A549 (cell line): ENCODE data around the gene AMDHD2. TPM values are rescaled to one million over a fixed set of nuclear protein-coding genes. Genes with fewer than 3 reads are reported as not detected.
"Not testable (repeated sequence)": the region's sequence is repeated elsewhere in the genome, so short reads cannot be mapped to it uniquely, and the experiment has no call there.

Source experiments
- ATAC-seq, 2 experiments: fragments of 200-7000 bp in 1 of 2; fragments of >200 bp in 1 of 2; cut with Nextera tagmentation in 1 of 2; cut with Tn5 transposase in 1 of 2; 3 replicates each; pipeline versions ENCODE4 v1.8.0 to v1.9.1; 2018 to 2020; ENCODE audit warnings: mild to moderate bottlenecking in 1 of 2, moderate library complexity in 1 of 2
- CTCF ChIA-PET: fragments of 300-600 bp; sonication (Branson Sonifier 250); formaldehyde crosslinking; extraction: SDS; loops from one replicate; lab custom pipeline; 2021; ENCODE audit warnings: antibody characterized with exemption, inconsistent platforms; lab: Yijun Ruan, JAX
- POLR2A ChIA-PET: fragments of 350-600 bp; formaldehyde crosslinking; extraction: SDS; loops from one replicate; lab custom pipeline; 2021; ENCODE audit warnings: antibody characterized with exemption, inconsistent platforms; lab: Yijun Ruan, JAX
- DNase-seq, 2 experiments: peaks; one replicate each; pipeline versions ENCODE4 v3.0.0 to v3.0.0-alpha.2; 2011 to 2016; ENCODE audit warnings: low read depth in 1 of 2, low spot score in 1 of 2
- FAIRE-seq: peaks from 2 replicates; lab custom pipeline; 2011; peaks lifted over from hg19 to GRCh38; lab: Jason Lieb, UNC
- H3K27ac ChIP-seq, 2 experiments: fragments of >200 bp; sonication (Bioruptor Twin); formaldehyde crosslinking; 3 replicates each; pipeline ENCODE4 v1.5.1; 2016 to 2017
- H3K4me1 ChIP-seq: fragments of >200 bp; sonication (Bioruptor Twin); formaldehyde crosslinking; 3 replicates; pipeline ENCODE4 v1.6.1; 2016
- H3K4me2 ChIP-seq: fragments of >200 bp; sonication (Bioruptor Twin); formaldehyde crosslinking; 3 replicates; pipeline ENCODE4 v1.6.1; 2016
- H3K4me3 ChIP-seq: fragments of >200 bp; sonication (Bioruptor Twin); formaldehyde crosslinking; 3 replicates; pipeline ENCODE4 v1.5.1; 2016
- H3K9me3 ChIP-seq: fragments of >200 bp; sonication (Bioruptor Twin); formaldehyde crosslinking; 3 replicates; pipeline ENCODE4 v1.6.1; 2016
- CBX2 ChIP-seq: fragments of 200-600 bp; sonication (generic); IDR thresholded peaks from 2 replicates; pipeline ENCODE4 v1.6.1; 2016; ENCODE audit warnings: low read depth, mild to moderate bottlenecking, borderline replicate concordance
- FOSL2 ChIP-seq, 2 experiments: fragments of 450-650 bp in 1 of 2; fragments of >200 bp in 1 of 2; sonication (Bioruptor Twin) in 1 of 2; formaldehyde crosslinking; IDR thresholded peaks; 2 replicates each; pipeline versions ENCODE4 v1.5.0 to v1.6.1; 2016 to 2020; ENCODE audit warnings: mild to moderate bottlenecking in 1 of 2, moderate library complexity in 1 of 2
- GATA3 ChIP-seq: IDR thresholded peaks from 2 replicates; pipeline ENCODE4 v1.6.1; 2012; ENCODE audit warnings: borderline replicate concordance
- HDAC2 ChIP-seq: fragments of 200-600 bp; sonication (generic); IDR thresholded peaks from 2 replicates; pipeline ENCODE4 v1.6.1; 2016
- HEYL ChIP-seq: fragments of 250-450 bp; sonication (Bioruptor Pico); IDR thresholded peaks from 2 replicates; pipeline ENCODE4 v1.8.0; 2021; ENCODE audit warnings: mild to moderate bottlenecking, moderate library complexity
- MAFK ChIP-seq: fragments of 450-650 bp; IDR thresholded peaks from 2 replicates; pipeline ENCODE4 v1.6.1; 2014; ENCODE audit not compliant: partially characterized antibody
- RAD21 ChIP-seq, 2 experiments: fragments of >200 bp in 1 of 2; sonication (Bioruptor Twin) in 1 of 2; formaldehyde crosslinking in 1 of 2; IDR thresholded peaks in 1 of 2; conservative IDR thresholded peaks in 1 of 2; 2 replicates in 1 of 2; 3 replicates in 1 of 2; pipeline ENCODE4 v1.6.1; 2012 to 2018; ENCODE audit warnings: inconsistent platforms in 1 of 2
- SREBF2 ChIP-seq: fragments of 450-650 bp; IDR thresholded peaks from 2 replicates; pipeline ENCODE4 v1.6.1; 2014; ENCODE audit warnings: mild to moderate bottlenecking, moderate library complexity
- ZFP36 ChIP-seq: fragments of 450-650 bp; IDR thresholded peaks from 2 replicates; pipeline ENCODE4 v1.6.1; 2014; ENCODE audit warnings: borderline replicate concordance; ENCODE audit not compliant: partially characterized antibody
- ZSCAN20 ChIP-seq: fragments of 250-450 bp; sonication (Bioruptor Pico); IDR thresholded peaks from 2 replicates; pipeline ENCODE4 v1.8.0; 2022; ENCODE audit warnings: mild to moderate bottlenecking, moderate library complexity
- WGBS: methylation state at CpG from one replicate; pipeline ENCODE4 v1.1.6; 2017; ENCODE audit errors: missing lambda C conversion rate; 5-methylcytosine and 5-hydroxymethylcytosine counted together
- polyA plus RNA-seq, 4 experiments: library from polyadenylated mRNA; depleted of rRNA in 3 of 4; stranded (reverse); fragments of >200 nt; fragmentation: RNase III in 1 of 4; extraction: RNeasy Plus Mini Kit Qiagen cat#74134 plus additional on column Dnase treatment in 1 of 4; gene quantifications; 2 replicates in 3 of 4; 3 replicates in 1 of 4; pipeline ENCODE4 v1.2.3, GENCODE V29; 2011 to 2017
- TF ChIP-seq, protein P1 (sequence below): fragments of >200 bp; sonication (Bioruptor Twin); formaldehyde crosslinking; IDR thresholded peaks from 3 replicates; pipeline ENCODE4 v1.6.1; 2016
- TF ChIP-seq, protein P2 (sequence below): IDR thresholded peaks from 2 replicates; pipeline ENCODE4 v1.6.1; 2012; ENCODE audit warnings: low read depth, borderline replicate concordance
- TF ChIP-seq, protein P3 (sequence below): fragments of 250-450 bp; sonication (Bioruptor Pico); IDR thresholded peaks from 2 replicates; pipeline ENCODE4 v1.5.0; 2021; ENCODE audit warnings: mild to moderate bottlenecking, moderate library complexity, borderline replicate concordance
- TF ChIP-seq, protein P4 (sequence below): fragments of >200 bp; sonication (Bioruptor Twin); formaldehyde crosslinking; IDR thresholded peaks from 3 replicates; pipeline ENCODE4 v1.5.1; 2016

Gene AMDHD2
- polyA plus RNA-seq, 2 of the 4 experiments (the other 2 are of a cell fraction) = 6.6 to 28.8 TPM

DNA sequence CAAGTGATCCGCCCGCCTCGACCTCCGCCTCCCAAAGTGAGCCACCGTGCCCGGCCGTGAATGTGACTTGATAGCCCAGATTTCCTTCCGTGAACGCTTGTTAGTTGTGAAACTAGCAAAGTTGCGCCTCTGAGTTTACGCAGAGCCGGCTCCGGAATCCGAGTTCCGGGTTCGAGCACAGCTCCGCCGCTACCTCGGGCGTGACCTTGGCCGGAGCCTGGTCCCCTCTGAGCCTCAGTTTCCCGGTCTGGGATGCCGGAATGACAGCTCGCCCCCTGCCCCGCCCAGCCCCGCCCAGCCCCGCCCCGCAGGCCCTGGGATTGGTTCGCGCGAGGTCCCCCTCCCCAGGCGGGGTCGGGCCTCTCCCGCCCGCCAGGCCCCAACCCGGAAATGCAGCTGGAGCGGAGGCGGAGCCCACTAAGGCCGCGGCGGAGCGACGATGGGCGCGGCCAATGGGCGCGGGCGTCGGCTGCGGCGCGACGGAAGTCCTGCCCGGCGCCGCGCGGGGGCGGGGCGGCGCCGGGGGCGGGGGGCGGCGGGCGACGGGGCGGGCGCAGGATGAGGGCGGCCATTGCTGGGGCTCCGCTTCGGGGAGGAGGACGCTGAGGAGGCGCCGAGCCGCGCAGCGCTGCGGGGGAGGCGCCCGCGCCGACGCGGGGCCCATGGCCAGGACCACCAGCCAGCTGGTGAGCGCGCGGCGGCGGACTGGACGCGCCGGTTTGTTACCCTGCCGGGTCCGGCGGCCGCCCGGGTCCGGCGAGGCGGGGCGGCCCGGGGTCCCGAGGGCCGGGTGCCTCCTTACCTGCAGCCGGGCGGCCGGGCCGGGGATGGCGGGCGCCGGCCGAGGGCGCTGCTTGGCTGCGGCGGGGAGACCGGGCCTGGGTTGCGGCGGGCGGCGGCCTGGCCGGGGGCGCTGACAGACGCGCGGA, 17.5 kb downstream of the AMDHD2 start, which contains the start of gene PDPK1 (continued):
- no peak for TF ChIP-seq GATA3
- no peak for TF ChIP-seq SREBF2
- TF ChIP-seq RAD21 (conservative IDR thresholded peaks at IDR 0.05 in 1 of 2, IDR thresholded peaks at IDR 0.05 in 1 of 2) = no peak
- TF ChIP-seq ZFP36 = no peak
- TF ChIP-seq, protein P1, sequence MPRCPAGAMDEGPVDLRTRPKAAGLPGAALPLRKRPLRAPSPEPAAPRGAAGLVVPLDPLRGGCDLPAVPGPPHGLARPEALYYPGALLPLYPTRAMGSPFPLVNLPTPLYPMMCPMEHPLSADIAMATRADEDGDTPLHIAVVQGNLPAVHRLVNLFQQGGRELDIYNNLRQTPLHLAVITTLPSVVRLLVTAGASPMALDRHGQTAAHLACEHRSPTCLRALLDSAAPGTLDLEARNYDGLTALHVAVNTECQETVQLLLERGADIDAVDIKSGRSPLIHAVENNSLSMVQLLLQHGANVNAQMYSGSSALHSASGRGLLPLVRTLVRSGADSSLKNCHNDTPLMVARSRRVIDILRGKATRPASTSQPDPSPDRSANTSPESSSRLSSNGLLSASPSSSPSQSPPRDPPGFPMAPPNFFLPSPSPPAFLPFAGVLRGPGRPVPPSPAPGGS = peak; percentile 56; the same call in 1 of the 3 replicates
- no peak for TF ChIP-seq CBX2
- no peak for TF ChIP-seq HDAC2
- TF ChIP-seq, protein P2, sequence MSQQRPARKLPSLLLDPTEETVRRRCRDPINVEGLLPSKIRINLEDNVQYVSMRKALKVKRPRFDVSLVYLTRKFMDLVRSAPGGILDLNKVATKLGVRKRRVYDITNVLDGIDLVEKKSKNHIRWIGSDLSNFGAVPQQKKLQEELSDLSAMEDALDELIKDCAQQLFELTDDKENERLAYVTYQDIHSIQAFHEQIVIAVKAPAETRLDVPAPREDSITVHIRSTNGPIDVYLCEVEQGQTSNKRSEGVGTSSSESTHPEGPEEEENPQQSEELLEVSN = no peak
- TF ChIP-seq FOSL2 (IDR thresholded peaks at IDR 0.05) = no peak
- TF ChIP-seq FOSL2 (CRISPR knock-in tag; IDR thresholded peaks at IDR 0.05) = no peak
- TF ChIP-seq, protein P3, sequence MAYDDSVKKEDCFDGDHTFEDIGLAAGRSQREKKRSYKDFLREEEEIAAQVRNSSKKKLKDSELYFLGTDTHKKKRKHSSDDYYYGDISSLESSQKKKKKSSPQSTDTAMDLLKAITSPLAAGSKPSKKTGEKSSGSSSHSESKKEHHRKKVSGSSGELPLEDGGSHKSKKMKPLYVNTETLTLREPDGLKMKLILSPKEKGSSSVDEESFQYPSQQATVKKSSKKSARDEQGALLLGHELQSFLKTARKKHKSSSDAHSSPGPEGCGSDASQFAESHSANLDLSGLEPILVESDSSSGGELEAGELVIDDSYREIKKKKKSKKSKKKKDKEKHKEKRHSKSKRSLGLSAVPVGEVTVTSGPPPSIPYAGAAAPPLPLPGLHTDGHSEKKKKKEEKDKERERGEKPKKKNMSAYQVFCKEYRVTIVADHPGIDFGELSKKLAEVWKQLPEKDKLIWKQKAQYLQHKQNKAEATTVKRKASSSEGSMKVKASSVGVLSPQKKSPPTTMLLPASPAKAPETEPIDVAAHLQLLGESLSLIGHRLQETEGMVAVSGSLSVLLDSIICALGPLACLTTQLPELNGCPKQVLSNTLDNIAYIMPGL = no peak
- TF ChIP-seq HEYL = no peak
- no peak for TF ChIP-seq ZSCAN20 (CRISPR knock-in tag)
- TF ChIP-seq, all 56 proteins: peak for 5

DNA sequence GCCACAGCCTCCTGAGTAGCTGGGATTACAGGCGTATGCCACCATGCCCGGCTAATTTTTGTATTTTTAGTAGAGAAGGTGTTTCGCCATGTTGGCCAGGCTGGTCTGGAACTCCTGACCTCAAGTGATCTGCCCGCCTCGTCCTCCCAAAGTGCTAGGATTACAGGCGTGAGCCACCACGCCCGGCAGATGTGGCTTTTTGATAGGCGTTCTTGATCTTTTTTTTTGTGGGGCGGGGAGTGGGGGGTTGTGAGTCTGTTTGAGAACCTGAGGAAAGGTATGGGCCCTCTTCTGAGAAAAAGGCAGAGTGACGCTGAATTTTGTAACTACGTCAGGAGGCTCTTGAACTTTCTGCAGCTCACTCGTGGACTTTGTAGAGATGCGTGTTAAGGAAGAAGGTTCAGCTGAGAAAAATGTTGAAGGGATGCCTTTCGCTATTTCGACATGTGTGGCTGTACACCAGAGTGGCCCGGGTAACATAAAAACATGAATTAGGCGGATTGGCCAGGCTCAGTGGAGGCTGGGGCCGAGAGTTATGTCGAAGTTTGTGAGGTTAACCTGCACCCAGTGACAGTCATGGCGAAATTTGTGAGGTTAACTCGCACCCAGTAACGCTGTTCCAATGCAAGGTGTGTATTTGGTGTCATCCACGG, 19.1 kb downstream of the AMDHD2 start:
- POLR2A ChIA-PET, FAIRE-seq, H3K9me3 ChIP-seq, ATAC-seq, H3K27ac ChIP-seq, CTCF ChIA-PET, DNase-seq: not testable (repeated sequence)
- peaks cover 18% of the 10 kb centered on the region for H3K4me1 ChIP-seq
- peak overlapping the region; percentile 55; the same call in 2 of the 3 replicates for H3K4me3 ChIP-seq
- 89% methylated on average over 24 of the region's 24 CpGs for WGBS
- peak overlapping the region; percentile 93 for H3K4me2 ChIP-seq

DNA sequence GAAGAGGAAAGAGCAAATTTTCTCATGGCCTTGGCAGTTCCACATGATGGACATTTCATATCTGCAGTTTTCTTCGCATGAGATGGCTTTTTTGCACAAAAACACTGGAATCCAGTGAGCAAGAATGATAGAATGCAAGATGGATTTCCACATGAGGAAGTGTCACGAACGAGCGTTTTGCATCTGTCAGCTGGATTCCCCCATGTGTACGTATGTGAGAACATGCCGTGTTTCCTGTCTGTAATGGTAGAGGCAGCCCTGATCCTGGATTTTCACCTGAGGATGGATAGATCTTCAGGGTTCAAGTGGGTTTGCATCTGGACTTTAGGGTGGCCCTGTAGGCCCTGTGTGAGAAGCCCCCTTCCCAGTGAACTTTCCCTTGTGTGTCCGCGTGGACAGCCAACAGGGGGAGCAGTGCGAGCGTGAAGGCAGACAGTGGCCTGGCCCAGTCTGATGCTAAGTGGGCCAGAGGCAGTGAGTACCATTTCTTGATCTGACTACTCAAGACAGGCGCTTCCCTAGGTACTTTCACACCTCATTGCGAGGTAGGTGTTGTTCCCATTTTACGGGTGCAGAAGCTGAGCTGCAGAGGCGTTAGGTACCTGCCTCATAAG, 19.8 kb downstream of the AMDHD2 start:
- TF ChIP-seq RAD21 (conservative IDR thresholded peaks at IDR 0.05 in 1 of 2, IDR thresholded peaks at IDR 0.05 in 1 of 2) (peak in 1 of 2 experiments; percentile 29; a peak in 2 of 5 replicates), MAFK (peak; percentile 29)
- TF ChIP-seq, protein P4, sequence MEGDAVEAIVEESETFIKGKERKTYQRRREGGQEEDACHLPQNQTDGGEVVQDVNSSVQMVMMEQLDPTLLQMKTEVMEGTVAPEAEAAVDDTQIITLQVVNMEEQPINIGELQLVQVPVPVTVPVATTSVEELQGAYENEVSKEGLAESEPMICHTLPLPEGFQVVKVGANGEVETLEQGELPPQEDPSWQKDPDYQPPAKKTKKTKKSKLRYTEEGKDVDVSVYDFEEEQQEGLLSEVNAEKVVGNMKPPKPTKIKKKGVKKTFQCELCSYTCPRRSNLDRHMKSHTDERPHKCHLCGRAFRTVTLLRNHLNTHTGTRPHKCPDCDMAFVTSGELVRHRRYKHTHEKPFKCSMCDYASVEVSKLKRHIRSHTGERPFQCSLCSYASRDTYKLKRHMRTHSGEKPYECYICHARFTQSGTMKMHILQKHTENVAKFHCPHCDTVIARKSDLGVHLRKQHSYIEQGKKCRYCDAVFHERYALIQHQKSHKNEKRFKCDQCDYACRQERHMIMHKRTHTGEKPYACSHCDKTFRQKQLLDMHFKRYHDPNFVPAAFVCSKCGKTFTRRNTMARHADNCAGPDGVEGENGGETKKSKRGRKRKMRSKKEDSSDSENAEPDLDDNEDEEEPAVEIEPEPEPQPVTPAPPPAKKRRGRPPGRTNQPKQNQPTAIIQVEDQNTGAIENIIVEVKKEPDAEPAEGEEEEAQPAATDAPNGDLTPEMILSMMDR = peak; percentile 35
- H3K9me3 ChIP-seq, H3K4me2 ChIP-seq, FAIRE-seq, POLR2A ChIA-PET, H3K27ac ChIP-seq, H3K4me3 ChIP-seq: not testable (repeated sequence)
- CTCF ChIA-PET = interaction anchor here (1.1 kb wide), 1 partner anchor 12 kb away, joined by 3 read pairs; no protein-coding TSS in a partner anchor
- peak in 1 of 2 experiments; percentile 52; a peak in 3 of 6 replicates for ATAC-seq
- 65% methylated on average over 13 of the region's 14 CpGs for WGBS
- H3K4me1 ChIP-seq = peaks cover 18% of the 10 kb centered on the region
- peak in 1 of 2 experiments; percentile 41 for DNase-seq

DNA sequence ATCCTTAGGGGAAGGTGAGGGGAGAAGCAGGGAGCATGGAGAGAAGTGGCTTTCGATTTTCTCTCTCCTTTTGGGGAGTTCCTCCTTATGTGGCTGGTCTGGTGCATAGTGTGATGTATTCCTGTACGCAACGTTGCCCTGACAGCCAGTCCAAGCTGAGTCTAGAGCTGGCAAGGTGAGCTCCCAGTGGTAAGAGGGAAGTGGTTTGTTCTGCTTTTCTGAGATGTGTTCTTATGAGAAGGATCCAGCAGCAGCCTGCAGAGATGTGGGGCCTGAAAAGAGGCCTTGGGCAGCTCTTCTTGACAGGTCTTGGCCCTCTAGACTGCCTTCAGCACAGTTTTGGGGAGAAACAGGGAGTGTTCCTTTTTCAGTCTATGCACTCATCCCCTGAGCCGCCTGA, 20.7 kb downstream of the AMDHD2 start:
- 93% methylated on average over 3 of the region's 4 CpGs for WGBS
- peaks cover 18% of the 10 kb centered on the region for H3K4me1 ChIP-seq
- FAIRE-seq, DNase-seq, H3K4me3 ChIP-seq, H3K9me3 ChIP-seq, POLR2A ChIA-PET, H3K27ac ChIP-seq, H3K4me2 ChIP-seq, ATAC-seq: not testable (repeated sequence)
- CTCF ChIA-PET = interaction anchor here (1.1 kb wide), 1 partner anchor 11 kb away, joined by 3 read pairs; no protein-coding TSS in a partner anchor

DNA sequence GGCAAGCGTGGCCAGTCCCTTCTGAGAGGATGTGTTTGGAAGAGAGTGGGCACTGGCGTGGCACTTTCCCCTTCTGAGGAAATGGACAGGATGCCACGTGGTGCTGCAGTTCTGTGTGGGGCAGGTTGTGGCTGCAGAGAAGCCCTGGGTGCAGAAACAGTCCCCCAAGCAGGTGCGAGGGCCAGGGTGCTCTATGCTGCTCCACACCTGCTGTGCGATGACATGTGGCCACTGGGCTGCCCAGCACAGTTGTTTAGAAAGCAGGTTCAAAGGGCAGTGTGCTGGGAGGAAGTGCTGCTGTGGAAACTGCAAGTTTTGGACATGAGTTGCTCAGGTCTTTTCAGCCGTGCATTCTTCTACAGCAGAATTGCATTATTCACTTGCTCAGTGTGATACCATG, 21.2 kb downstream of the AMDHD2 start:
- H3K27ac ChIP-seq, DNase-seq, H3K4me2 ChIP-seq, H3K4me3 ChIP-seq, POLR2A ChIA-PET, FAIRE-seq, ATAC-seq, H3K9me3 ChIP-seq: not testable (repeated sequence)
- H3K4me1 ChIP-seq = peaks cover 16% of the 10 kb centered on the region
- WGBS = 78% methylated on average over 6 of the region's 6 CpGs
- CTCF ChIA-PET = interaction anchor here (1.1 kb wide), 1 partner anchor 10 kb away, joined by 3 read pairs; no protein-coding TSS in a partner anchor
